H1 (cell line): ENCODE data around the gene AOAH. TPM values are rescaled to one million over a fixed set of nuclear protein-coding genes. Genes with fewer than 3 reads are reported as not detected.

Experiments
- BCL11A ChIP-seq, 2 experiments: IDR thresholded peaks; one replicate each; pipeline ENCODE4 v1.6.1; 2011; ENCODE audit warnings: low read depth in 2 of 2, low read length in 2 of 2, mild to moderate bottlenecking in 2 of 2
- EP300 ChIP-seq, 2 experiments: IDR thresholded peaks; 1 replicate in 1 of 2; 2 replicates in 1 of 2; pipeline ENCODE4 v1.6.1; 2011 to 2012; ENCODE audit warnings: low read depth in 2 of 2, low read length in 2 of 2, mild to moderate bottlenecking in 2 of 2, borderline replicate concordance in 1 of 2, inconsistent platforms in 1 of 2, moderate library complexity in 1 of 2
- FOSL1 ChIP-seq: IDR thresholded peaks from 2 replicates; pipeline ENCODE4 v1.6.1; 2011; ENCODE audit warnings: mild to moderate bottlenecking, low read depth, low read length, moderate library complexity; ENCODE audit not compliant: insufficient read depth
- GABPA ChIP-seq: IDR thresholded peaks from 2 replicates; pipeline ENCODE4 v1.6.1; 2011; ENCODE audit warnings: mild to moderate bottlenecking, low read length, moderate library complexity, borderline replicate concordance; ENCODE audit not compliant: insufficient read depth
- SAP30 ChIP-seq: fragments of 300-600 bp; sonication (generic); IDR thresholded peaks from 2 replicates; pipeline ENCODE4 v1.7.1; 2012; ENCODE audit warnings: low read length, moderate library complexity, mild to moderate bottlenecking, inconsistent platforms; ENCODE audit not compliant: insufficient read depth, insufficient replicate concordance
- SIN3A ChIP-seq, 2 experiments: IDR thresholded peaks in 1 of 2; conservative IDR thresholded peaks in 1 of 2; 2 replicates each; pipeline ENCODE4 v1.6.1; 2011 to 2012; ENCODE audit warnings: low read length in 2 of 2, improper control_type of control experiment in 1 of 2, low read depth in 1 of 2, mild to moderate bottlenecking in 1 of 2
- polyA plus RNA-seq, 7 experiments: library from polyadenylated mRNA; depleted of rRNA in 3 of 7; stranded (reverse) in 5 of 7; unstranded in 2 of 7; fragments of >200 nt in 5 of 7; fragments of 200-250 nt in 2 of 7; gene quantifications; 1 replicate in 5 of 7; 2 replicates in 1 of 7; 4 replicates in 1 of 7; pipeline versions ENCODE4 v1.2.1 to v1.2.3, GENCODE V29; 2011 to 2013; ENCODE audit warnings: missing spikeins in 2 of 7, mixed read lengths in 2 of 7
- total RNA-seq: library from RNA; stranded (reverse); fragmentation: NEBNext Ultra II Directional; extraction: Animal tissue kit (Norgen Biotek cat#: 25700); gene quantifications from 2 replicates; pipeline ENCODE4 v1.2.1, GENCODE V29; 2021
- TF ChIP-seq, protein P1 (sequence below): IDR thresholded peaks from 2 replicates; pipeline ENCODE4 v1.6.1; 2012; ENCODE audit warnings: inconsistent platforms

Gene AOAH
- total and polyA plus RNA-seq, 2 of the 8 experiments (the other 6 are each of a cell fraction or from before 2014, with no cell fraction given), result 0.08 TPM; not detected in 1

DNA sequence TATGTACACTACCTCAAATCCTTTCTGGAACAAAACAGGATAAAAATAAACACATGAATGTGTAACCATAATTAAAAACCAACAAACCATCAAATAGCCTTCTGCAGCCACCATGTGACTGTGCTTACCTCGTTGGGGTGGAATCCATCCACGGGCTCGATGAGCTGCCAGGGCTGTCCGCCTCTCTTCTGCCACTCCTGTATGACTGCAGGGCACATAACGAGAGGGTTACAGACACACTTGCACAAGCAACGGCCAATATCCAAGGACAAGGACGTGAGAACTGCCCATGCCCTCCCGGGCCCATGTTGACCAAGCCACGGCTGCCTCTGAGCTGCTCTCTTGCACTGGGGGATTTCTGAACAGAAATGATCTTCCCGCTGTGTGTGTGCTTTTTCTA is 202.4 kb downstream of the AOAH start (continued):
- no peak for TF ChIP-seq EP300 (IDR thresholded peaks at IDR 0.05; ENCODE audit: borderline replicate concordance in 1 of 2, low read depth in 2 of 2, low read length in 2 of 2)
- TF ChIP-seq, protein P1, sequence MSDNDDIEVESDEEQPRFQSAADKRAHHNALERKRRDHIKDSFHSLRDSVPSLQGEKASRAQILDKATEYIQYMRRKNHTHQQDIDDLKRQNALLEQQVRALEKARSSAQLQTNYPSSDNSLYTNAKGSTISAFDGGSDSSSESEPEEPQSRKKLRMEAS, result no peak
- TF ChIP-seq GABPA, result no peak
- no peak for TF ChIP-seq SIN3A (conservative IDR thresholded peaks at IDR 0.05 in 1 of 2, IDR thresholded peaks at IDR 0.05 in 1 of 2; ENCODE audit: low read depth in 1 of 2, low read length in 2 of 2)
- TF ChIP-seq BCL11A (IDR thresholded peaks at IDR 0.05; ENCODE audit: low read depth in 2 of 2, low read length in 2 of 2), result no peak
- no peak for TF ChIP-seq FOSL1
- TF ChIP-seq SAP30, result no peak
